IPS DF 4.7 (cell line): Measurements from ENCODE around the gene GABRR2.

Source experiments
- DNase-seq: peaks from one replicate; pipeline ENCODE4 v3.0.0-alpha.2; 2013; ENCODE audit warnings: low spot score; ENCODE audit errors: extremely low read depth

Gene GABRR2

DNA sequence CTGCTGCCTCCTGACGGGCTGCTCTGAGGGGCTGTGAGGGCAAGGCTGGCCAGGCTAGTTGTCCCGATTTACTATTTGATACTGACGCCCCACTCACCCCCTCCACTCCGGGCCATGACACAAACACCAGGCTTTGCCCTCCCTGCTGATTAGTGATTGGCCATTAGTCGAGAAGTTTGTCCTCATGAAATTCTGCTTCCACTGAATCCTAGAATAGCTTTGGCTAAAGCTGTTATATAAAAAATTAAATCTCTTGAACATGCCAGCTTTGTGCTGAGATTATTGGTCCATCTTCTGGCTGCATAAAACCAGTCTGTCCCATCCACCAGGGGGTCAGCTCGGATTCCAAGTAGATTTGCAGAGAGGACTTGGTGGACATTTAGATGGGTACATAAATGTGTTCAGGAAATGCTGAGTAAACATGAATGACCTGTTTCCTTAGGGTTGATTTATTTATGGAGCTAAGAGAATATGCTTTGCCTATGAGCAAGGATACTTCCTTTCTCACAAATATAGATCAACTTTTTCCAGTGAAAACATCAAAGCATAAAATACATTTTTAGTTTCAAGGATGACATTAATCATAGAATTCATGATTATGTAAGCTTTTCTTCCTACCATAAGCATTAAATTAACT lies at the start of gene GABRR2:
Gene GABRR2 (minus strand): TSS at position 51 of the 637 bp plus-strand sequence. CDS start 134 bp downstream, outside the sequence.
- no peak for DNase-seq

DNA sequence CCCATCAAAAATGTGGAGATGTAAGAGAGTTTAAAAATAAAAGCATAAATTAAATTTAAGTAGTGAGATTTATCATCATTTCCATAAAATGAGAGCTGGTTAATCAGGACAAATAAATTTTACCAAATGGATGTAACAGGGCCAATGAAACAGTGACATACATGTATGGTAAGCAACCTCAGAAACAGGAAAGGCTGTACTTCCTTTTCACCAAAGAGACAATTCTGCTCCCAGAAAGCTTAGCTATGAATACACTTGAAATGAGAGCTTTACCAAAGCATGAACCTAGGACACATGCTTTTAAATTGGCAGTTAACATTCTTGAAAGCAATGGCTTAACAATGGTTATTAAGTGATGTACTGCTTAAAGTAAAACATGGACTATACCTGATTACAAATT lies 49.5 kb upstream of the GABRR2 start:
- DNase-seq, result no peak

- no peak for DNase-seq
These were observed 46.1 kb upstream of the GABRR2 start for GRCh38 chr6:89361171-89361570.

GRCh38 chr6:89360415-89360999 lies 45.4 kb upstream of the GABRR2 start:
- no peak for DNase-seq

- no peak for DNase-seq
These were observed 44.5 kb upstream of the GABRR2 start for GRCh38 chr6:89359561-89359960.

DNA sequence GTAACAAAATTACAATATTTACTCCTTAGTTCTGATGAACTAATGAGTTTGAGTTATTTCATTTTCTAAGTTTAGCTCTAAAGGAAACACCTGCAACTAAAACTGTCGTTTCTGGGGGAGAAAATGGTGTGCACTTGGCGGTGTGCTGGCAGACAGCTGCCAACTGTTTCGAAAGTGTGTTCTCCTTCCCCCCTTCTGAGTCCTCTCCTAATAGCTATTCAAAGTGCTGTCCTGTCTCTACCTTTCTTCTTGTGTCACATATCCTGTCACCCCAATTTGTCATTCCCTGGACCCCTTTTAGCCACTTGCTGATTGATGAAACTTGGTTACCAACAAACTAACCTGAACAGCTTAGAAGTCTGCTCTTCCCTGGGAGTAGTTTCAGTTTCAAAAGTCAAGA lies 42.3 kb upstream of the GABRR2 start:
- no peak for DNase-seq

GRCh38 chr6:89356642-89357170 lies 41.6 kb upstream of the GABRR2 start:
- DNase-seq, result no peak

- DNase-seq, result no peak
These were observed 40.6 kb upstream of the GABRR2 start for GRCh38 chr6:89355511-89356194.

DNA sequence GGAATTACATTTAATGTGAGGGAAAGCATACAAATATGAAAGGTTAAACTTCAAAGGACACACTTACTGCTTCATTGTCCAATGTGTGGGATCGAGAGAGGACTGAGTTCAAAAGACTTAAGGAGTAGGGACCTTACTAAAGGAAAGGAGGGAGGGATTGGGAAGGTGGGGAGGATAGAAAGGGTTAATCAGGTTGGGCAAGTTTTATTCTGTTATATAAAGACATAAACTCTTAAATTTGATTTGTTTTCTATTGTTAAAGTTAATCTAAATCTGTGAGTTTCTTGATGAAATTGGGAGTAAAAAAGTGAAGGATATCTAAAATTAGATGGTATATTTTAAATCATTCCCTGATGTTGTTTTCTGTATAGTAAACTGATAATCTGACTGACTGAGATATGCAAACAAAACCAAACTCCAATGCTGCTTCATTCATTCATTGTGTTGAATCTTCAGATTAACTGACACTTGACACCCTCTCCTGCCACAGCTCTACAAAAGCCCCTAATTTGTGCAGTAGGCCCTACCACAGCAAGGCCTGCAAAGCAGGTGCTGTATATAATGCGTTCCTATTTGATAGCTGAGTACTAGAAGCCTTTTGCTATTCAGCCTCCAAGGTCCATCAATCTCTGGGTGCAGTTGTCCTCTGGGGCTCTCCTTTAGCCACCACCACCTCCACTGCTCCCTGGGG lies 38.7 kb upstream of the GABRR2 start:
- no peak for DNase-seq

DNA sequence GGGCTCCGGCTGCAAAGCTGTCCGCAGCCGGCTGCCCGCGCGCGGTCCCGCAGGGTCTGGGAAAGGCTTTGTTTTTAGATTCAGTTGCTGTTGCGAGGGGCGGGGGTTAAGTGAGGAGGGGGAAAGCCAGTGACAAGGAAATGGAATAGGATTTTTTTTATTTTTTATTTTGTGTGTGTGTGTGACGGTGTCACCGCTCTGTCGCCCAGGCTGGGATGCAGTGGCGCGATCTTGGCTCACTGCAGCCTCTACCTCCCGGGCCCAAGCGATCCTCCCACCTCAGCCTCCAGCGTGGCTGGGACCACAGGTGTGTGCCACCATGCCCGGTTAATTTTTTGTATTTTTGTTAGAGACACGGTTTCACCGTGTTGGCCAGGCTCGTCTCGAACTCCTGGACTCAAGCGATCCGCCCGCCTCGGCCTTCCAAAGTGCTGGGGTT lies 38.0 kb upstream of the GABRR2 start:
- no peak for DNase-seq

GRCh38 chr6:89352278-89353117 lies 37.4 kb upstream of the GABRR2 start, which contains the start of gene UBE2J1:
Gene UBE2J1, minus strand, starts transcription at chr6:89352722. Its CDS starts 153 bp downstream, at chr6:89352569.
- no peak for DNase-seq

DNA sequence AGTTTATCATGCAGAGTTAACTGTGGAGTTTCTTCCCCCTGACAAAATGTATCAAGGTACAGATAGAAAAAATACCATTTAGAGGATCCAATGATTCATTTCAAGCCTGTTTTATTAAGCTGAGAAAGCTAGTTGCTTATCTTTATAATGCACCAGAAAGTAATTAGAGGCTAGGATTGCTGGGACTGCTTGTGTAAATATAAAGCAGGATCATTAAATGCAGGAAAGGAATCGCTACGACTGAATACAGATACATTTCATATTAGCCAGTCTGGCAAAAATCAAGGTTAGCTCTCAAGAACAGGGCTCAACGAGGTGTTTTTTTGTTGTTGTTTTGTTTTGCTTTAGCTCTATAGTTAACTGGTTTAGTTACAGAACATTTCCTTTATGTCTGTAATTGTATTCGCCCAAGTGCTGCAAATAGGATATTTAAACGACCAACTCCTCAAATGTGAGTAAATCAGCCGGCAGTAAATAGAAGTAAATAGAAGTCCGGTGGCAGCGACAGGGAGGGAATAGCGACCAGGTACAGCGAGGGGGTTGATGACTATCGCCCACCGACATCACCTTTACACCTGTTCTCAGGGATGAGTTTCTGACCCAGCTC lies 36.7 kb upstream of the GABRR2 start:
- DNase-seq, result no peak

- DNase-seq, result no peak
These were observed 35.3 kb upstream of the GABRR2 start for GRCh38 chr6:89350281-89350966.

- DNase-seq, result no peak
These were observed 33.3 kb upstream of the GABRR2 start for GRCh38 chr6:89348372-89348771.

- no peak for DNase-seq
These were observed 32.7 kb upstream of the GABRR2 start for GRCh38 chr6:89347825-89348224.

DNA sequence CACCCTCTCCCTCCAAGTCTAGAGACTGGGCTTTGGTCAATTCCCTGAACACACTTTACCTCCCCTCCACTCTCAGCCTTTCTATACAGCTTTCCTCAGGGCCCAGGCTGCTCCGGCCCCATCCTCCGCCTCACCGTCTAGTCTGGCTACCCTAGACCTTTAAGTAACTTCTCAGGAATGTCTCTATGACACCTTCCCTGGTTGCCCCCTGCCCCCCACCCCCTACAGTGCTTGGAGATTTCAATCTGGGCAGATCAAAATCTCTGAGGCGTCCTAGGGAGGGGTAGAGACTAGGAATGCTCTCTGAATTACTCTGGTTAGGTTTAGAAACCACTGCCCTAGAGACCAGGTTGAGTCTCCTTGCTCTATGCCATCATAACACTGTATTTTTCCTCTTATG lies 31.3 kb upstream of the GABRR2 start:
- no peak for DNase-seq

GRCh38 chr6:89339565-89339964 lies 24.5 kb upstream of the GABRR2 start:
- DNase-seq, result no peak

DNA sequence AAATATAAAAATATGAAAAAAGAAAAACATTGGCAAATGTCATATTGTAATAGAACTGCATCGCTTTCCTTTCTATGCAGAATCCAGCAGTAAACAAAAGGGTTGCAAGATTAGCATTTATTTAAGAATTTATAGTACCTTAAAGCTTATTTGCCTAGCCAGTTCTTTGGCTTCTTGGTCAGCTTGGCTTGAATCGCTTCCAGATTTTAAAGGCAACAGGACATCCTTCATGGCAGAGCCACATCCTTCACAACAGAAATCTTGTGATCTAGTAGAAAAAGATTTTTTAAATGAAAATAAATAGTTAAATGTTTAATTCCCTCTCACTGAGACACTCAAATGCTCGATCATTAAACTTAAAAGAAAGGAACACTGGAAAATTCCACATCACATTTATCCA lies 20.1 kb upstream of the GABRR2 start:
- DNase-seq, result no peak

GRCh38 chr6:89330910-89331309 lies 15.8 kb upstream of the GABRR2 start:
- no peak for DNase-seq

DNA sequence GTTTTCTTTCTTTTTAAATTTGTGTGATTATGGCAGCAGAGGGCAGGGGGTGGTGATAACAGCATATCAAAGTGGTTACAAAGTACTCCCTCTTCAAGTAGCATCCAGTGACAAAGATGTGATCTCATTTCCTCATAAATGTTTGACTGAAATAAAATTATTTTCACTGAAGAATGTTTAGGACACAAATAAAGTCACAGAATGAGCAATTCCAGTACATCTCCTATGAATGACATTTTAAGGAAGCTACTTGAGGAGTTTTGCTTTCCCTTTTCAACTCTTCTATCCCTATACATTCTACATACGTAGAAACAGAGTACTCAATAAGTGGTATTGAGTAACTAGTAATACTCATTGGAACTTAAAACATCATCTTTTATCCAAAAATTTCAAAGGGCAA lies 13.9 kb upstream of the GABRR2 start:
- no peak for DNase-seq
